GM12864 (cell line): ENCODE results near the gene DRC7.

Experiments
- DNase-seq: peaks from one replicate; pipeline ENCODE4 v3.0.0-alpha.2; 2011; ENCODE audit warnings: low read depth
- H3K4me3 ChIP-seq: 2 replicates; pipeline ENCODE4 v1.5.1; 2011; ENCODE audit warnings: mild to moderate bottlenecking, low read depth, low read length, control low read depth
- TF ChIP-seq, protein P1 (sequence below): IDR thresholded peaks from 2 replicates; pipeline ENCODE4 v1.5.1; 2011; ENCODE audit warnings: low read depth, mild to moderate bottlenecking, moderate library complexity, low read length, control low read depth, inconsistent platforms; ENCODE audit errors: missing control alignments

DRC7 gene

GRCh38 chr16:57738844-57739243 is 44.2 kb downstream of the DRC7 start:
- H3K4me3 ChIP-seq: no peak overlapping the region
- TF ChIP-seq, protein P1, sequence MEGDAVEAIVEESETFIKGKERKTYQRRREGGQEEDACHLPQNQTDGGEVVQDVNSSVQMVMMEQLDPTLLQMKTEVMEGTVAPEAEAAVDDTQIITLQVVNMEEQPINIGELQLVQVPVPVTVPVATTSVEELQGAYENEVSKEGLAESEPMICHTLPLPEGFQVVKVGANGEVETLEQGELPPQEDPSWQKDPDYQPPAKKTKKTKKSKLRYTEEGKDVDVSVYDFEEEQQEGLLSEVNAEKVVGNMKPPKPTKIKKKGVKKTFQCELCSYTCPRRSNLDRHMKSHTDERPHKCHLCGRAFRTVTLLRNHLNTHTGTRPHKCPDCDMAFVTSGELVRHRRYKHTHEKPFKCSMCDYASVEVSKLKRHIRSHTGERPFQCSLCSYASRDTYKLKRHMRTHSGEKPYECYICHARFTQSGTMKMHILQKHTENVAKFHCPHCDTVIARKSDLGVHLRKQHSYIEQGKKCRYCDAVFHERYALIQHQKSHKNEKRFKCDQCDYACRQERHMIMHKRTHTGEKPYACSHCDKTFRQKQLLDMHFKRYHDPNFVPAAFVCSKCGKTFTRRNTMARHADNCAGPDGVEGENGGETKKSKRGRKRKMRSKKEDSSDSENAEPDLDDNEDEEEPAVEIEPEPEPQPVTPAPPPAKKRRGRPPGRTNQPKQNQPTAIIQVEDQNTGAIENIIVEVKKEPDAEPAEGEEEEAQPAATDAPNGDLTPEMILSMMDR: no peak
- no peak for DNase-seq

DNA sequence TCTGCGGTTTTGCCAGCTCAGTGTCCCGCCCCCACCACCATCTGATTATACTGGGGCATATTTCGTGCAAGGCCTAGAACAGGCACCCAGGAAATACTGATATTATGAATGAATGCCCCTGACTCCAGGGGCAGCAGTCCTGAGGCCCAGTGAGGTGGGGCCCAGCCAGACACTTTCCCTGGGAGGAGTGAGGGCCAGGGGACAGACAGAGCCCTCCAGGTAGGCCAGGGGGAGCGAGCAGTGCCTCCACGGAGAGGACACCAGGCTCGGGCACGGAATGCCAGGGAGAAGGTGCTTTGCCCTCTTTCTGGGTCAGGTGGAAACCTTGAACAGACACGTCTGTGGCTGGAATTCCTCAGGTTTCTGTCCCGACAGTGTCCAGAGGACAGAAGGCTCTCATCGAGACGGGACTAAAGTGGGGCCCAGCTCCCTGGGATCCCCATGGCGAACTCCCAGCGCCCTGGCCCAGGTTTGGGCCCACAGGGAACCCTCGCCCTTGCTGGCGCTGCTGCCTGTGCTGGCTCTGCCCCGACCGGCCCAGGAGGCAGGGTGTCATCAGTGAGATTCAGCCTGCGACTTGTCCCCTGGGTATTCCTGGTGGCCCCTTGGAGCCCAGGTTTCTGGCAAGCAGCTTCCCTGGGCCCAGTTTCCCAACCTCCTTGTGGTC is 45.3 kb downstream of the DRC7 start:
- H3K4me3 ChIP-seq: no peak overlapping the region
- DNase-seq: no peak
- TF ChIP-seq, protein P1: no peak

DNA sequence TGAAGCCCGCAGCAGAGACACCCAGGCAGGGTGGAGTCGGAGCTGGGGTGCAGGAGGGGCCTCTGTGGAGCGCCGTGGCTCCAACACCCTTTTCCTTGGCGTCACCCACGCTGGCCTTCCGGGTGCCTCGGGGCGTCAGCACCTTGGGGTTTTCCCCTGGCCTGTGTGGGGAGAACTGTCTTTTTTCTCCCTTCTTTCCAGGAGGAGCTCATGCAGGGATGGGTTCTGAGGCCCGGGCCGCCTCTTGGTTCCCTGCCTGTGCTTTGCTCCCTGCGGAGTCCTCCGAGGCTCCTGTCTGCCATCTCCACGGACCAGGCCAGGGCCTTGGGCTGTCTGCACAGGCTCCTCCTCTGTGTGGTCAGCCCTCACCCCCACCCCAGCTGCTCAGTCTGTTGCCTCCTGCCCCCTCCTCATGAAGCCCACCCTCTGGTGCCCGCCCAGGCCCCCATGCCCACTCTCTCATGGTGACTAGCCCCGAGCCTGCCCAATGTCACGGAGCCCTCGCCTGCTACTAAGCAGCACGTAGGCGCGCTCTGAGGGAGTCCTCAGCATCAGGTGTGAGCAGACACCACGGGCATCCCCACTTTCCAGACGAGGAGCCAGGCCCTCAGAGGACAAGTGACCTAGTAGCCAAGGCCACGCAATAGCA is 45.9 kb downstream of the DRC7 start:
- no peak overlapping the region for H3K4me3 ChIP-seq
- TF ChIP-seq, protein P1: no peak

GRCh38 chr16:57741660-57742191 is 47.1 kb downstream of the DRC7 start:
- no peak for DNase-seq
- no peak overlapping the region for H3K4me3 ChIP-seq
- TF ChIP-seq, protein P1: no peak

More for the DNA sequence above, 45.9 kb downstream of the DRC7 start:
- no peak for DNase-seq

DNA sequence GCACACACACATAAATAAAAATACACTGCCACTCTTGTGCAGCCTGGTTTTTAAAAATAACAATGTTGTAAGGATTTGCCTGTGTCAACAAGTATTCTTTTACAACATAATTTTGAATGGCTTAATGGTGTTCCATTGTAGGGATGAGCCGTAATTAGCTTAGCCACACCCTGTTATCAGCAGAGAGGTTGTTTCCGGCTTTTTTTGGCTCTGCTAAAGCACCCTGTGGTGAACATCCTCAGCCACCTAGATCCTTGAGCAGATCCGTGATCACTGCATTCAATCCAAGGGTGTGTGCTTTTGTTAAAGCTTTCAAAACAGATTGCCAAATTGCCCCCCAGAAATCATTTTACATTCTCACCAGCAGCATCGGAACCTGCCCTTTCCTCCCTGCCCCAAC is 47.9 kb downstream of the DRC7 start:
- no peak overlapping the region for H3K4me3 ChIP-seq
- TF ChIP-seq, protein P1: no peak
- no peak for DNase-seq

DNA sequence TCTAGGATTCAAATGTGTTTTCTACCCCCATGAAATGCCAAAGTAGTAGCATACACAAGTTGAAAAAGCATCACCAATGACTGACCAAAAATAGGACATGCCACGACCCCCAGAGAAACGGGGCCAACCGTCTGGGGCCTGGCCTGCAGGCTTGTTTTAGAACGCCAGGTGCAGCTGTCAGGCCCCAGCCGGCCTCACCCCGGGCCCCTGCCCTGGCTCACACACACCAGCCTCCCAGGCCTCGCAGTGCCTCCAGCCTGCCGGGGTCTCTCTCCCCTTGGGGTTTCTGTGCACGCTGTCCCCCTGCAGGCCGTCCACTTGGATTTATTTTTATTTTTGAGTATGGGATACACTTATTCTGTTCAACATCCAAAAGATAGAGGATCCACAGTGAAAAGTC is 48.9 kb downstream of the DRC7 start:
- H3K4me3 ChIP-seq: no peak overlapping the region
- DNase-seq: no peak
- TF ChIP-seq, protein P1: no peak
